SK-N-SH (cell line): Measurements from ENCODE around the gene GATAD2B.
A peak's percentile ranks its signal among the peaks of the same experiment; 100 is the strongest.

Source experiments
- CTCF ChIP-seq: fragments of 200-600 bp; sonication (generic); IDR thresholded peaks from 2 replicates; pipeline ENCODE4 v1.6.1; 2017; ENCODE audit warnings: antibody characterized with exemption, mild to moderate bottlenecking, moderate library complexity
- FOXM1 ChIP-seq: IDR thresholded peaks from 2 replicates; pipeline ENCODE4 v1.4.0; 2012; ENCODE audit warnings: low read depth, mild to moderate bottlenecking
- POLR2AphosphoS5 ChIP-seq: IDR thresholded peaks from 2 replicates; pipeline ENCODE4 v1.6.1; 2012; ENCODE audit warnings: low read depth, low read length
- SIN3A ChIP-seq: IDR thresholded peaks from 2 replicates; pipeline ENCODE4 v1.6.1; 2012; ENCODE audit warnings: low read depth, mild to moderate bottlenecking, low read length, moderate library complexity, borderline replicate concordance
- SMC3 ChIP-seq: IDR thresholded peaks from 2 replicates; pipeline ENCODE4 v1.6.1; 2012; ENCODE audit warnings: low read depth, low read length, improper control_type of control experiment
- TCF12 ChIP-seq: IDR thresholded peaks from 2 replicates; pipeline ENCODE4 v1.4.0; 2012
- USF1 ChIP-seq: IDR thresholded peaks from 2 replicates; pipeline ENCODE4 v1.4.0; 2012; ENCODE audit warnings: low read depth, borderline replicate concordance
- YY1 ChIP-seq: IDR thresholded peaks from 2 replicates; pipeline ENCODE4 v1.4.0; 2012; ENCODE audit warnings: low read depth, mild to moderate bottlenecking

- TF ChIP-seq SMC3 (no peak), CTCF (no peak), YY1 (no peak), TCF12 (peak; percentile 96), USF1 (no peak), POLR2AphosphoS5 (peak; percentile 46; the same call in 1 of the 2 replicates), FOXM1 (no peak), SIN3A (no peak)
Observed at GRCh38 chr1:153866045-153866850, 56.5 kb downstream of the GATAD2B start.
